Liver (tissue), 9 donors: ENCODE data around the gene CACHD1. TPM values are rescaled to one million over a fixed set of nuclear protein-coding genes. Genes with fewer than 3 reads are reported as not detected.

ENCODE experiments used
- DNase-seq: peaks from one replicate; pipeline ENCODE4 v3.0.0-alpha.2; 2017; ENCODE audit warnings: low spot score
- H3K27ac ChIP-seq, 2 donors: one replicate each; pipeline ENCODE4 v1.7.0; 2013; ENCODE audit warnings: inconsistent platforms in 2 of 2, low read length in 2 of 2, control low read depth in 1 of 2, low read depth in 1 of 2, mild to moderate bottlenecking in 1 of 2
- H3K27me3 ChIP-seq, 4 donors: one replicate each; pipeline versions ENCODE4 v1.6.1 to v1.7.0; 2013; ENCODE audit warnings: low read length in 3 of 4, inconsistent platforms in 1 of 4, mild to moderate bottlenecking in 1 of 4, moderate library complexity in 1 of 4; ENCODE audit not compliant: control insufficient read depth in 4 of 4, insufficient read depth in 4 of 4
- H3K36me3 ChIP-seq, 4 donors: one replicate each; pipeline versions ENCODE4 v1.6.1 to v1.7.0; 2013; ENCODE audit warnings: low read length in 3 of 4, mild to moderate bottlenecking in 3 of 4, low read depth in 1 of 4, moderate library complexity in 1 of 4; ENCODE audit not compliant: control insufficient read depth in 4 of 4, insufficient read depth in 3 of 4
- H3K4me1 ChIP-seq, 4 donors: one replicate each; pipeline versions ENCODE4 v1.6.1 to v1.7.0; 2013; ENCODE audit warnings: low read length in 3 of 4, mild to moderate bottlenecking in 3 of 4, moderate library complexity in 1 of 4; ENCODE audit not compliant: control insufficient read depth in 4 of 4, insufficient read depth in 4 of 4
- H3K4me3 ChIP-seq, 3 donors: one replicate each; pipeline versions ENCODE4 v1.6.1 to v1.7.0; 2013; ENCODE audit warnings: low read length in 3 of 3, control low read depth in 1 of 3, low read depth in 1 of 3, mild to moderate bottlenecking in 1 of 3
- H3K9ac ChIP-seq, 2 donors: one replicate each; pipeline ENCODE4 v1.7.0; 2013; ENCODE audit warnings: low read length in 2 of 2, mild to moderate bottlenecking in 2 of 2, moderate library complexity in 2 of 2, control low read depth in 1 of 2, low read depth in 1 of 2
- H3K9me3 ChIP-seq, 4 donors: one replicate each; pipeline versions ENCODE4 v1.6.1 to v1.7.0; 2013; ENCODE audit warnings: low read length in 3 of 4; ENCODE audit not compliant: control insufficient read depth in 4 of 4
- ATF3 ChIP-seq: IDR thresholded peaks from 2 replicates; pipeline ENCODE4 v1.6.1; 2016; ENCODE audit warnings: antibody characterized with exemption
- CTCF ChIP-seq: fragments of 150-350 bp; IDR thresholded peaks from 2 replicates; pipeline ENCODE4 v1.5.1; 2017; ENCODE audit warnings: improper control_type of control experiment, low read depth, low read length; ENCODE audit not compliant: missing input control
- EGR1 ChIP-seq, 2 donors: IDR thresholded peaks; 2 replicates each; pipeline ENCODE4 v1.6.1; 2016 to 2018; ENCODE audit warnings: antibody characterized with exemption in 2 of 2, low read depth in 2 of 2
- FOXA1 ChIP-seq: IDR thresholded peaks from 2 replicates; pipeline ENCODE4 v1.6.1; 2016; ENCODE audit warnings: antibody characterized with exemption
- FOXA2 ChIP-seq: IDR thresholded peaks from 2 replicates; pipeline ENCODE4 v1.6.1; 2016; ENCODE audit warnings: antibody characterized with exemption
- GABPA ChIP-seq, 2 donors: IDR thresholded peaks in 1 of 2; conservative IDR thresholded peaks in 1 of 2; 2 replicates each; pipeline ENCODE4 v1.6.1; 2016; ENCODE audit warnings: antibody characterized with exemption in 2 of 2, mild to moderate bottlenecking in 1 of 2, moderate library complexity in 1 of 2
- HNF4A ChIP-seq, 2 donors: conservative IDR thresholded peaks; 2 replicates each; pipeline ENCODE4 v1.6.1; 2016; ENCODE audit warnings: antibody characterized with exemption in 2 of 2, mild to moderate bottlenecking in 2 of 2
- HNF4G ChIP-seq: IDR thresholded peaks from 2 replicates; pipeline ENCODE4 v1.6.1; 2016; ENCODE audit warnings: antibody characterized with exemption
- JUND ChIP-seq, 2 donors: IDR thresholded peaks; 2 replicates each; pipeline ENCODE4 v1.6.1; 2016; ENCODE audit warnings: antibody characterized with exemption in 2 of 2
- MAX ChIP-seq: IDR thresholded peaks from 2 replicates; pipeline ENCODE4 v1.6.1; 2016; ENCODE audit warnings: antibody characterized with exemption
- NR2F2 ChIP-seq: IDR thresholded peaks from 2 replicates; pipeline ENCODE4 v1.6.1; 2016; ENCODE audit warnings: antibody characterized with exemption
- RAD21 ChIP-seq, 2 donors: IDR thresholded peaks; 2 replicates each; pipeline ENCODE4 v1.6.1; 2016; ENCODE audit warnings: antibody characterized with exemption in 2 of 2, mild to moderate bottlenecking in 2 of 2
- REST ChIP-seq: IDR thresholded peaks from 2 replicates; pipeline ENCODE4 v1.6.1; 2016; ENCODE audit warnings: antibody characterized with exemption, mild to moderate bottlenecking
- RXRA ChIP-seq, 2 donors: IDR thresholded peaks; 2 replicates each; pipeline ENCODE4 v1.6.1; 2017 to 2018; ENCODE audit warnings: antibody characterized with exemption in 2 of 2, mild to moderate bottlenecking in 1 of 2
- SP1 ChIP-seq: IDR thresholded peaks from 2 replicates; pipeline ENCODE4 v1.6.1; 2018; ENCODE audit warnings: antibody characterized with exemption, mild to moderate bottlenecking
- TAF1 ChIP-seq: conservative IDR thresholded peaks from 2 replicates; pipeline ENCODE4 v1.6.1; 2016; ENCODE audit warnings: antibody characterized with exemption, mild to moderate bottlenecking
- YY1 ChIP-seq: IDR thresholded peaks from 2 replicates; pipeline ENCODE4 v1.6.1; 2016; ENCODE audit warnings: antibody characterized with exemption, mild to moderate bottlenecking
- ZBTB33 ChIP-seq: IDR thresholded peaks from 2 replicates; pipeline ENCODE4 v1.6.1; 2016; ENCODE audit warnings: antibody characterized with exemption
- WGBS: extraction: QIAGEN DNeasy Blood & Tissue Kit; methylation state at CpG from one replicate; pipeline ENCODE4 v1.1.7; 2013; 5-methylcytosine and 5-hydroxymethylcytosine counted together
- polyA plus RNA-seq, 2 donors: library from polyadenylated mRNA; stranded (reverse) in 1 of 2; unstranded in 1 of 2; fragments of 200-250 nt in 1 of 2; fragments of >200 nt in 1 of 2; fragmentation: Nextera tagmentation in 1 of 2; extraction: Ambion mirVana in 1 of 2; gene quantifications; one replicate each; pipeline versions ENCODE4 v1.2.1 to v1.2.3, GENCODE V29; 2013 to 2015
- total RNA-seq, 2 donors: library from RNA; depleted of rRNA; stranded (reverse); fragments of >200 nt; gene quantifications; one replicate each; pipeline ENCODE4 v1.2.3, GENCODE V29; 2014
- donor health status: healthy.
- donor health status: healthy.
- donor health status: healthy.
- donor health status: healthy.
- donor health status: healthy.

CACHD1 gene
- total and polyA plus RNA-seq, 4 donors = 0.68 to 4.2 (median 2.3) TPM

GRCh38 chr1:64539781-64540218, 69.9 kb downstream of the CACHD1 start:
- H3K27ac ChIP-seq = peak overlapping the region in 1 of 2 donors; percentile 1
- peak; percentile 44 for DNase-seq
- 71% methylated on average over 2 of the region's 2 CpGs for WGBS
- no peak overlapping the region for H3K9ac ChIP-seq
- H3K27me3 ChIP-seq = no peaks in the 10 kb centered on the region
- peaks cover 0 to 2% (median under 1%) of the 10 kb centered on the region in 4 donors for H3K9me3 ChIP-seq
- peaks cover 5 to 29% (median 22%) of the 10 kb centered on the region in 4 donors for H3K4me1 ChIP-seq
- TF ChIP-seq HNF4A (conservative IDR thresholded peaks at IDR 0.05) = peak in 1 of 2 donors; percentile 34
- no peak for TF ChIP-seq FOXA2
- TF ChIP-seq RXRA (IDR thresholded peaks at IDR 0.05) = peak; percentile 14 to 38
- no peak for TF ChIP-seq HNF4G
- peak overlapping the region in 1 of 3 donors; percentile 31 for H3K4me3 ChIP-seq
- no peaks in the 10 kb centered on the region for H3K36me3 ChIP-seq

GRCh38 chr1:64540265-64540791, 70.4 kb downstream of the CACHD1 start:
- H3K9me3 ChIP-seq = no peaks in the 10 kb centered on the region
- 39% methylated on average over 6 of the region's 6 CpGs for WGBS
- no peaks in the 10 kb centered on the region for H3K36me3 ChIP-seq
- TF ChIP-seq YY1 (no peak), RAD21 (IDR thresholded peaks at IDR 0.05) (no peak), EGR1 (IDR thresholded peaks at IDR 0.05; ENCODE audit: low read depth in 2 of 2) (no peak), FOXA1 (no peak), FOXA2 (peak; percentile 55), REST (peak; percentile 15), MAX (no peak), NR2F2 (no peak), HNF4A (conservative IDR thresholded peaks at IDR 0.05) (peak; percentile 36 to 48), ATF3 (no peak), TAF1 (no peak), JUND (IDR thresholded peaks at IDR 0.05) (no peak), GABPA (IDR thresholded peaks at IDR 0.05 in 1 of 2, conservative IDR thresholded peaks at IDR 0.05 in 1 of 2) (no peak), ZBTB33 (no peak), RXRA (IDR thresholded peaks at IDR 0.05) (peak; percentile 26 to 34), SP1 (peak; percentile 36), HNF4G (no peak), CTCF (no peak)
- H3K4me3 ChIP-seq = peak overlapping the region in 1 of 3 donors; percentile 31
- H3K4me1 ChIP-seq = peaks cover 5 to 29% (median 22%) of the 10 kb centered on the region in 4 donors
- no peak overlapping the region for H3K9ac ChIP-seq
- no peaks in the 10 kb centered on the region for H3K27me3 ChIP-seq
- no peak for DNase-seq
- peak overlapping the region in 1 of 2 donors; percentile 31 for H3K27ac ChIP-seq
